Measurements from ENCODE around the gene ANKRD29.

- TF ChIP-seq CTCF (IDR thresholded peaks at IDR 0.05; ENCODE audit: insufficient read depth, low read length) (no peak), REST (IDR thresholded peaks at IDR 0.05; ENCODE audit: insufficient replicate concordance, low read depth) (no peak), POLR2AphosphoS5 (IDR thresholded peaks at IDR 0.05; ENCODE audit: low read depth) (no peak), SPI1 (IDR thresholded peaks at IDR 0.05; ENCODE audit: borderline replicate concordance, low read depth) (no peak), GABPA (IDR thresholded peaks at IDR 0.05; ENCODE audit: low read depth) (no peak)
Measured at GRCh38 chr18:23608211-23608610, 54.5 kb downstream of the ANKRD29 start.

All from HL-60 (cell line).